ENCODE data around the gene NABP2.

- no peak for TF ChIP-seq CTCF (IDR thresholded peaks at IDR 0.05)
- no peak for TF ChIP-seq SIN3A (IDR thresholded peaks at IDR 0.05; ENCODE audit: borderline replicate concordance, insufficient read depth, low read depth, low read length)
- TF ChIP-seq TCF7L2 (IDR thresholded peaks at IDR 0.05; ENCODE audit: low read depth, low read length), result no peak
- no peak for TF ChIP-seq POLR2AphosphoS5 (IDR thresholded peaks at IDR 0.05; ENCODE audit: low read depth, low read length)
- TF ChIP-seq REST (IDR thresholded peaks at IDR 0.05; ENCODE audit: insufficient read depth in 1 of 2, low read depth in 2 of 2, low read length in 1 of 2), result no peak
Observed at GRCh38 chr12:56197921-56198635, 26.1 kb upstream of the NABP2 start.

Measured in Panc1 (cell line).